ENCODE data around the gene IQCH.

- TF ChIP-seq TAF1 (IDR thresholded peaks at IDR 0.05; ENCODE audit: borderline replicate concordance, low read depth, low read length): no peak
- TF ChIP-seq YY1 (IDR thresholded peaks at IDR 0.05; ENCODE audit: low read depth): no peak
- TF ChIP-seq CTCF (IDR thresholded peaks at IDR 0.05): no peak
- TF ChIP-seq, protein P1, sequence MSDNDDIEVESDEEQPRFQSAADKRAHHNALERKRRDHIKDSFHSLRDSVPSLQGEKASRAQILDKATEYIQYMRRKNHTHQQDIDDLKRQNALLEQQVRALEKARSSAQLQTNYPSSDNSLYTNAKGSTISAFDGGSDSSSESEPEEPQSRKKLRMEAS (IDR thresholded peaks at IDR 0.05; ENCODE audit: low read depth): no peak
- TF ChIP-seq RFX5 (IDR thresholded peaks at IDR 0.05; ENCODE audit: low read length): no peak
- TF ChIP-seq CHD2 (IDR thresholded peaks at IDR 0.05; ENCODE audit: low read length, partially characterized antibody): no peak
- no peak for TF ChIP-seq FOXJ3 (CRISPR knock-in tag; IDR thresholded peaks at IDR 0.05)
- TF ChIP-seq REST (IDR thresholded peaks at IDR 0.05; ENCODE audit: low read depth, low read length): no peak
- no peak for TF ChIP-seq SMC3 (IDR thresholded peaks at IDR 0.05; ENCODE audit: low read depth, low read length)
These were observed 258.5 kb downstream of the IQCH start for GRCh38 chr15:67512933-67513714.
